A673 (cell line): ENCODE data around the gene HELT. TPM values are rescaled to one million over a fixed set of nuclear protein-coding genes. Genes with fewer than 3 reads are reported as not detected.

ENCODE experiments used
- BruUV-seq: library from RNA; stranded (reverse); fragments of 400-500 nt; replicated peaks from 2 replicates; lab custom pipeline; 2021; lab: Mats Ljungman, UMichigan
- CTCF ChIA-PET: fragments of 300-600 bp; sonication (Branson Sonifier 250); formaldehyde crosslinking; loops from one replicate; lab custom pipeline; 2022; ENCODE audit warnings: antibody characterized with exemption; lab: Charles Lee
- POLR2A ChIA-PET: fragments of 300-600 bp; sonication (Branson Sonifier 250); formaldehyde crosslinking; loops from one replicate; lab custom pipeline; 2022; ENCODE audit warnings: antibody characterized with exemption; ENCODE audit not compliant: low non-redundant PET; lab: Charles Lee
- DNase-seq: peaks from one replicate; pipeline ENCODE4 v3.0.0-alpha.2; 2015; ENCODE audit warnings: low spot score
- H3K27ac ChIP-seq: fragments of 200-600 bp; sonication (generic); 2 replicates; pipeline ENCODE4 v1.5.1; 2016; ENCODE audit warnings: mixed run types, low read depth, mild to moderate bottlenecking, mixed read lengths, antibody characterized with exemption, low read length; ENCODE audit not compliant: poor library complexity, severe bottlenecking
- H3K27me3 ChIP-seq: fragments of 200-600 bp; sonication (generic); replicated peaks from 2 replicates; pipeline ENCODE4 v1.6.1; 2017; ENCODE audit warnings: mixed run types, low read depth, mild to moderate bottlenecking, mixed read lengths, antibody characterized with exemption, low read length; ENCODE audit not compliant: insufficient read depth, poor library complexity
- H3K36me3 ChIP-seq: fragments of 200-600 bp; sonication (generic); 2 replicates; pipeline ENCODE4 v1.6.1; 2016; ENCODE audit warnings: mixed run types, mild to moderate bottlenecking, mixed read lengths, antibody characterized with exemption, low read length; ENCODE audit not compliant: insufficient read depth, poor library complexity, severe bottlenecking
- H3K4me1 ChIP-seq: fragments of 200-600 bp; sonication (generic); 2 replicates; pipeline ENCODE4 v1.6.1; 2017; ENCODE audit warnings: mixed run types, mild to moderate bottlenecking, mixed read lengths, antibody characterized with exemption, low read length; ENCODE audit not compliant: insufficient read depth, poor library complexity, severe bottlenecking
- H3K4me3 ChIP-seq: fragments of 200-600 bp; sonication (generic); 2 replicates; pipeline ENCODE4 v1.5.1; 2016; ENCODE audit warnings: low read depth, mixed run types, mild to moderate bottlenecking, mixed read lengths, low read length; ENCODE audit not compliant: poor library complexity, severe bottlenecking
- H3K9me3 ChIP-seq: fragments of 200-600 bp; sonication (generic); 2 replicates; pipeline ENCODE4 v1.6.1; 2016; ENCODE audit warnings: mixed run types, low read depth, mild to moderate bottlenecking, mixed read lengths, antibody characterized with exemption, low read length; ENCODE audit not compliant: poor library complexity, severe bottlenecking
- EZH2 ChIP-seq: fragments of 200-600 bp; sonication (generic); IDR thresholded peaks from 2 replicates; pipeline ENCODE4 v1.6.1; 2017; ENCODE audit warnings: borderline replicate concordance, low read depth, mild to moderate bottlenecking, mixed read lengths, antibody characterized with exemption, low read length; ENCODE audit not compliant: poor library complexity, severe bottlenecking
- intact Hi-C: fragments of 100-400 bp; cut with micrococcal nuclease; formaldehyde crosslinking; loops from one replicate; pipeline ENCODE4 v1.10.0; 2022; ENCODE audit not compliant: unreplicated experiment
- total RNA-seq: library from RNA; stranded (reverse); gene quantifications from 2 replicates; pipeline ENCODE4 v1.2.3, GENCODE V29; 2021
- TF ChIP-seq, protein P1 (sequence below): fragments of 300-800, 200-600 bp; sonication (generic); conservative IDR thresholded peaks from 2 replicates; pipeline ENCODE4 v1.5.1; 2017; ENCODE audit warnings: low read depth, mild to moderate bottlenecking, antibody characterized with exemption, low read length, moderate library complexity, mixed read lengths

Gene HELT
- total RNA-seq, 1 experiment from 2014 or later: not detected

GRCh38 chr4:185033950-185034349 is 15.7 kb downstream of the HELT start:
- TF ChIP-seq EZH2: no peak
- TF ChIP-seq, protein P1, sequence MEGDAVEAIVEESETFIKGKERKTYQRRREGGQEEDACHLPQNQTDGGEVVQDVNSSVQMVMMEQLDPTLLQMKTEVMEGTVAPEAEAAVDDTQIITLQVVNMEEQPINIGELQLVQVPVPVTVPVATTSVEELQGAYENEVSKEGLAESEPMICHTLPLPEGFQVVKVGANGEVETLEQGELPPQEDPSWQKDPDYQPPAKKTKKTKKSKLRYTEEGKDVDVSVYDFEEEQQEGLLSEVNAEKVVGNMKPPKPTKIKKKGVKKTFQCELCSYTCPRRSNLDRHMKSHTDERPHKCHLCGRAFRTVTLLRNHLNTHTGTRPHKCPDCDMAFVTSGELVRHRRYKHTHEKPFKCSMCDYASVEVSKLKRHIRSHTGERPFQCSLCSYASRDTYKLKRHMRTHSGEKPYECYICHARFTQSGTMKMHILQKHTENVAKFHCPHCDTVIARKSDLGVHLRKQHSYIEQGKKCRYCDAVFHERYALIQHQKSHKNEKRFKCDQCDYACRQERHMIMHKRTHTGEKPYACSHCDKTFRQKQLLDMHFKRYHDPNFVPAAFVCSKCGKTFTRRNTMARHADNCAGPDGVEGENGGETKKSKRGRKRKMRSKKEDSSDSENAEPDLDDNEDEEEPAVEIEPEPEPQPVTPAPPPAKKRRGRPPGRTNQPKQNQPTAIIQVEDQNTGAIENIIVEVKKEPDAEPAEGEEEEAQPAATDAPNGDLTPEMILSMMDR: no peak
- H3K9me3 ChIP-seq: no peaks in the 10 kb centered on the region
- H3K4me1 ChIP-seq: no peaks in the 10 kb centered on the region
- H3K36me3 ChIP-seq: no peaks in the 10 kb centered on the region
- ChIA-PET POLR2A (no interaction called here), CTCF (interaction anchor here (0.6 kb wide), 1 partner anchor 178 kb away, joined by 5 read pairs; no protein-coding TSS in a partner anchor)
- no TSS peak for BruUV-seq
- H3K4me3 ChIP-seq: no peak overlapping the region
- peaks cover 14% of the 10 kb centered on the region for H3K27me3 ChIP-seq
- intact Hi-C loops: no loop called here
- no peak for DNase-seq
- H3K27ac ChIP-seq: no peak overlapping the region

DNA sequence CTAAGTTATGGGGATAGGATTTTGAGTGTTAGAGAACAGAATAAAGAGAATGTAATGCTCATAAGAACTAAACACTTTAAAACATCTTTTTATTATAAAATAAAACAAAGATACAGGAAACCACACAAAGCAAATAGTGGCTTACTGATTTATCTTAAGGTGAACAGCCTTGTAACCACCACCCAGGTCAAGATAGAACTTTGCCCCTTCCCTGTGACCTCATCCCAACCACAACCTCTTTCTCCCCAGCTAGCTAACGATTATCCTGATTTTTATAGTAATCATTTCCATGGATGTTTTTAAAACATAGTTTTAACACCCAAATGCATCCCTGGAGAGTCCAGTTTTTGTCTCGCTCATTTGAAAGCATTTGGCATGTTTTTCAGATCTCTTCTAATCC is 17.0 kb downstream of the HELT start:
- Histone ChIP-seq H3K9me3 (no peaks in the 10 kb centered on the region), H3K4me3 (no peak overlapping the region), H3K36me3 (no peaks in the 10 kb centered on the region), H3K27ac (no peak overlapping the region), H3K4me1 (peaks cover 10% of the 10 kb centered on the region), H3K27me3 (peaks cover under 1% of the 10 kb centered on the region)
- ChIA-PET CTCF (interaction anchor here (0.9 kb wide), 1 partner anchor 99 kb away, joined by 3 read pairs; no protein-coding TSS in a partner anchor), POLR2A (no interaction called here)
- no peak for TF ChIP-seq EZH2
- TF ChIP-seq, protein P1: no peak
- intact Hi-C loops: loop anchor here (5.0 kb wide), 1 partner anchor 147 kb away; no protein-coding TSS in a partner anchor
- no TSS peak for BruUV-seq
- DNase-seq: no peak

GRCh38 chr4:185036019-185036418 is 17.7 kb downstream of the HELT start:
- intact Hi-C loops: loop anchor here (5.0 kb wide), 1 partner anchor 146 kb away; no protein-coding TSS in a partner anchor
- Histone ChIP-seq H3K27ac (no peak overlapping the region), H3K4me3 (no peak overlapping the region), H3K4me1 (peaks cover 10% of the 10 kb centered on the region), H3K36me3 (no peaks in the 10 kb centered on the region), H3K9me3 (no peaks in the 10 kb centered on the region), H3K27me3 (no peaks in the 10 kb centered on the region)
- no TSS peak for BruUV-seq
- ChIA-PET CTCF (interaction anchor here (0.9 kb wide), 1 partner anchor 98 kb away, joined by 3 read pairs; no protein-coding TSS in a partner anchor), POLR2A (no interaction called here)
- DNase-seq: no peak
- TF ChIP-seq, protein P1: no peak
- no peak for TF ChIP-seq EZH2
